Fibroblast of skin of left biceps (primary cell): ENCODE results near the gene NKX2-1.
"Not testable (repeated sequence)": the region's sequence is repeated elsewhere in the genome, so short reads cannot be mapped to it uniquely, and the experiment has no call there.

ENCODE experiments used
- DNase-seq, 2 experiments: peaks; one replicate each; pipeline ENCODE4 v3.0.0-alpha.2; 2013; ENCODE audit warnings: low read depth in 2 of 2

NKX2-1 gene

DNA sequence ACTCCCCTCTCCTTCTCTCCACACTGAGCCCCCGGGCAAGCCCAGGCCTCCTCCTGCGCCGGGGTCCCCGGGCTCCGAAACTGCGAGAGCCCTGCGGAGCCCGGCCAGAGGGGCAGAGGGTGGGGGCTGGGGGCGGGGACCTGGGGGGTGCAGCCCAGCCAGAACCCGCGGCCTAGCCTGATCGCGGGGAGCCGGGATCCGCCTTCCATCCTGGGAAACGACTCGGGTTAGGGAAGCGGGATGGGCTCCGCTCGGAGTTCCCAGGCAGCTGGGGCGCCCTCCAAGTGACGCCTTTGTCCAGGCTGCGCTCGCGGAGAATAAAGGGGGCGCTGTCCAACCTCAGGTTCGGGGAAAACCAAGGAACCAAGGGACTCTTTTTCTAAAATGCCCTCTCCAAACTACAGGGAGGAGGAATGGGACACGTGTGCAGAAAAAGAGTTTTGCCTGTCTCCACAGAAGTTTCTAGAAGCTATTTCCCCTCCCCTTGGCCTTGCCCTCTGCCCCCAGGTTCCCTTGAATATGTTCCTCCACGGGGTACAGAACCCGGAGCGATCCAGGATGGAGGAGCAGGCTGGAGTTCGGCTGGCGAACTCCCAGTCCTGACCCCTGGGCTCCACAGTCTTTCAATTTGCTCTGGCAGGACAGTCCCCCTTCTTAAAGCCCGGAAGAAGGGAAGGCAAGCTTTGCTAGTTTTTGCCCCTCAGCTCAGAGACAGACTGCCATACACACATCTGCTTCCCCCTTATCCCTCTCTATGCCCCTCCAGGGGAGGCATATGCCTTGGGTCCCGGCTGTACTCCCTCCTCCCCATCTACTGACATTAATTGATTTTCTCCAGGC lies 13.9 kb downstream of the NKX2-1 start:
- DNase-seq, result no peak

DNA sequence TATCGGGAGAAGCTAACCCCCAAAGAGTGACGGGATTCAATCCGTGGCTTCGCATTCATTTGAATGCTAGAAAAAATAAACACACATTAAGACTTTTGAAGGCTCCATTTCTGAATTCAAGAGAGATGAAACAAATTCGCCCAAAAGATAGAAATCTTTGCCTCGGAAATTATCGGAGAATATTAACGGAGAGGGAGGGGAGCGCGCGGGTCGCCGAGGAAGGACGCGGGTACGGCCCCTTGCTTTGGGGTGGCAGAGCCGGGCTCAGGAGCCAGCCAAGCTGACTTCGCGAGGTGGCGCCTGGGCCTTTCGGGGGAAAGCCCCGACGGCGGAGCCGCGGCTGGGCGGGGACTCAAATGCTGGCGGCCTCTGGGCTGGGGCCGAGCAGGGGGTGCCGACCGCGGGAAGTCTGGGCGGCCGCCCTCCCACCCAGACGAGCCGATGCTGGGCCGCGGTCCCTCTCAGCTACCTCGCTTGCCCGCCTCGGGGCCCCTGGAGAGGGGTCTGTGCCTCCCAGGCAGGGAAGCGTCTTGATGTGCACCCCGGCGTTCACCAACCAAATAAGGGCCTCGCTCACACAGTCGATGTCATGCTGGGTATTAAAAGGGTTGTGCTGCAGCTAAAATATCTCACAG lies 14.7 kb downstream of the NKX2-1 start:
- no peak for DNase-seq

- DNase-seq, result no peak
These were observed 15.3 kb downstream of the NKX2-1 start for GRCh38 chr14:36504771-36505175.

- no peak for DNase-seq
These were observed 16.0 kb downstream of the NKX2-1 start for GRCh38 chr14:36503771-36504741.

- no peak for DNase-seq
These were observed 17.2 kb downstream of the NKX2-1 start for GRCh38 chr14:36502558-36503508.

DNA sequence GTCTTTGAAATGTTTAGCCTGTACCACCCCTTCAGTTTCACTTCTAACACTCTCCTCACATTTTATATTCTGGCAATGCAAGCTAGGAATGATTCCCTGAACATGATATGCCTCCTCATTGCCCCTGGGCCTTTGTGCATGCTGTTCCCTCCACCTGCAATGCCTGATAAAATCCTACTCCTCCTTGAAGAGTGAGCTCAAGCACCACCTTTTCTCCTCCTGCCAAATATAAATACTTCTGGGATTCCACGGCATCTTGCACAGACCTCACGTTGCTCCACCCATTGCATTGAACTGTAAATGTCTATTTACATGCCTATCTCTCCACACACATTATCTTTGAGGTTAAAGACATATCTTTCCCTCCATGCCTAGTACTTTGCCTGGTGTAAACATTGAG lies 21.1 kb downstream of the NKX2-1 start:
- DNase-seq, result no peak

DNA sequence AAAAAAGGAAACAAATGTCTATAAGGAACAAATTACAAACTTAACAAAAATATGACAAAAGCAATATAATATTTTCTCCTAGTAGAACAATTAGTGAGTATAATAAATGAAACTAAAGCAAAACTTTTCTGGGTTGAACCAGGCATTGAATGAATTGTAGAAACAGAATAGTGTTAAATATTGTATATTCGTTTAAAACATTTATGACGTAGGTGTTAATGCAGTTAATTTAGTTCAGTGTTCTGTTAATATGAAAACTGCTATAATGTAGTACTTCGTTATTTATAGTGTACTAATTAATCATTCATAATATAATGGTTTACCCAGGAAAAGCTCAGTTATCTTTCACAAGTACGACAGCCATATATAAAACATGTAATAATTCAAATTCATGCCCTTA lies 23.7 kb downstream of the NKX2-1 start:
- no peak for DNase-seq

DNA sequence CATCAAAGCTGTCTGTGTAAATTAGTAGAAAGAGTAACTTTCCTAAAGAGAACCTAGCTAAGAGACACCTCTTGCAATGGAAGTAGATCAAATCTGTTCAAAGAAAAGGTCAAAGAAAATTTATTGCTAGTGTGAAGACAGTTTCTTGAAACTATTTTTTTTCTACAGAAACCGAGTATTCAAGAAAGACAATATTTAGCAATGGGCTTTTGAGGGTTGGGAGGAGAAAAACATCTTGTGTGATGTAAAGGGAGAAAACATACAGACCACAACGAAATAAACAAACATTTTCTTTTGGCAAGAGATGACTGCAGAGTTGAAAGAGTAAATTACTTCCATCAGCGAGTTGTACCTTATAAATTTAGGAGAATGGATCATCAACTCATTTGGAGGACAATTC lies 24.4 kb downstream of the NKX2-1 start:
- DNase-seq, result no peak

GRCh38 chr14:36493761-36494160 lies 26.3 kb downstream of the NKX2-1 start:
- DNase-seq, result no peak

- no peak for DNase-seq
These were observed 34.3 kb downstream of the NKX2-1 start for GRCh38 chr14:36485773-36486172.

DNA sequence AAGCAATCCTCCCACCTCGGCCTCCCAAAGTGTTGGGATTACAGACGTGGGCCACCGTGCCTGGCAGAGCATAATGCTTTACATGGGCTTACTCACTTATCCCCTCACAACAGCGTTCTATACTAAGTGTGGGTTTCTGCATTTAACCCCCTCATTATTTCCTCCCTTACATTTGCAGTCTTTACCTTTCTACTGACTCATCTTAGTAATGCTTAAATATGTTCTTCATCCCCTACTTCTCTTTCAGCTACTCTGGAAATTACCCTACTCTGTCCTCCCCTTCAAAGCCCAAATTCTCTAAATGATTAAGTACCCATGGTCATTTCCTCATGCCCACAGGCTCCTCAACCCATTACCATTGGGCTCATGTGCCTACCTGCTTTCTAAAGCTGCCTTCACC lies 40.7 kb downstream of the NKX2-1 start:
- no peak for DNase-seq

DNA sequence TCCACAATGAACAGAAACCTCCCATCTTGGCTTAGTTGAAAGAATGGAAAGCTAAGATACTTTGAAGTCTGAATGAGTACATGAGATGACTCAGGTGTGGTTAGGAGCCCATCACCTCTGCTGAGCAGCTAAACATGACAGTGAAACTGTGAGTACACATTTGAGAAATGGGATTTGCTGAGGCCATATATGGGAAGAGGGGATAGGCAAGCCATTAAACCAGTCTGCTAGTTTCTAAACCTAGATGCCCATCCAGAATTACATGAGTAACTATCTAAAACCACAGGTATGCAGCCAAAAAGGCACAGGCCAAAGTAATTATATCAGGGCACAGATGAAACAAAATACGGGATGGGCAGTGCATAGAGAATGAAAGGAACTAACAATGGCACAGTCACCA lies 41.2 kb downstream of the NKX2-1 start:
- DNase-seq, result no peak

DNA sequence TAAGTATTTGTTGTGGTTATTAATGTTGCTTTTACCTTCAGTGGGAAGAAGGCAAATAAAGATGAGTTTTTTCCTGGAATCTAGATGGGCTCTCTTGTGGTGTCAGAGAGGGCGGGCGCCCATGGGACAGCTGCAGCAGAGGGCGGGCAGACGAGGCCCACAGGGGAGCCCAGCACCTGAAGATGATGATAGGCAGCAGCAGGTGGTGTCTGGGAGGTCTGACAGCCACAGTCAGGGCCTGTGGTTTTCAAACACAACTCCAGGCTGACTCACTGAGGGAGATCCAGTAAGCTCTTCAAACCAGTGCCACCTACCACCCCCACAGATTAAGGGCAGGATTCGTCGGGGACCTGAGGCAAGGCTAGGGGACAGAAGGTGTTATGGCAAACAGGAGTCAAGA lies 42.8 kb downstream of the NKX2-1 start:
- DNase-seq, result no peak

GRCh38 chr14:36476061-36476460 lies 44.0 kb downstream of the NKX2-1 start:
- DNase-seq, result not testable (repeated sequence)

GRCh38 chr14:36474593-36474992 lies 45.4 kb downstream of the NKX2-1 start:
- DNase-seq, result no peak

DNA sequence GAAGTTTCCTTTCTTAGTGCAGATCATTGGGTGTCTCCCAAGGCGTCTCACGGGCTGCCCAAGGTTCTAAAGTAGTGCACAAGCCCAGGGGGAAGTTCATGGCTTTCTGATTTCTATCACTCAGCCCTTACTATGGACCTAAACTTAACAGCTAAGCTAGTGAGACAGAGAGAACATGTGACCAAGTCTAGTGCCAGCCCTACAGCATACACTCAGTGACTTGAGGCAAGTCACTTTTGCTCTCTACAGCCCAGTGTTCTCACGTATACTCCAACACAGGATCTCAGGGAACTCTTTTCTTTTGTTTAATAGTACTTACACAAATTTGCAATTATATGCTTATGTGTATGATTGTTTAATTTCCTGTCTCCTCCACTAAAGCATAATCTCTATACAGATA lies 48.6 kb downstream of the NKX2-1 start:
- no peak for DNase-seq

DNA sequence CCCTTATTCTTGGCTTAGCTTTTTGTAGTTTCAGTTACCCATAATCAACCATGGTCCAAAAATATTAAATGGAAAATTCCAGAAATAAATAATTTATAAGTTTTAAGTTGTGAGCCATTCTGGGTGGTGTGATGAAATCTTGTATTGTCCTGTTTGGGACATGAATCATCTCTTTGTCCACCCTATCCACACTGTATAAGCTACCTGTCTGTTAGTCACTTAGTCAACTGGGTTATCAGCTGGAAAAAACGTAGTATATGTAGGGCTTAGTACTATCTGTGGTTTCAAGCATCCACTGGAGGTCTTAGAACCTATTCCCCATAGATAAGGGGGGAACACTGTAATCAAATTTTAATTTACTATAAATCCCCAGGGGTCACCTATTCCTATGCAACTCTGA lies 52.7 kb downstream of the NKX2-1 start:
- DNase-seq, result no peak
